AG04450 (cell line): ENCODE results near the gene HOXB7. TPM values are rescaled to one million over a fixed set of nuclear protein-coding genes. Genes with fewer than 3 reads are reported as not detected.
A peak's percentile ranks its signal among the peaks of the same experiment; 100 is the strongest.

Experiments
- CTCF ChIA-PET: fragments of 300-600, 350-600 bp; formaldehyde crosslinking; extraction: SDS; loops from one replicate; lab custom pipeline; 2022; ENCODE audit warnings: antibody characterized with exemption, inconsistent platforms; lab: Charles Lee
- POLR2A ChIA-PET: fragments of 350-600 bp; formaldehyde crosslinking; extraction: SDS; loops from one replicate; lab custom pipeline; 2021; ENCODE audit warnings: antibody characterized with exemption, inconsistent platforms; lab: Yijun Ruan, JAX
- DNase-seq: peaks from one replicate; pipeline ENCODE4 v3.0.0-alpha.2; 2011; ENCODE audit warnings: low read depth, low spot score
- H3K27ac ChIP-seq: one replicate; pipeline ENCODE4 v1.5.1; 2012; ENCODE audit warnings: low read depth, low read length, control low read depth
- H3K27me3 ChIP-seq: one replicate; pipeline ENCODE4 v1.6.0; 2012; ENCODE audit warnings: low read length; ENCODE audit not compliant: control insufficient read depth, insufficient read depth
- H3K4me3 ChIP-seq: 2 replicates; pipeline ENCODE4 v1.5.1; 2011; ENCODE audit warnings: mild to moderate bottlenecking, low read depth, low read length, control low read depth
- H3K9me3 ChIP-seq: 2 replicates; pipeline ENCODE4 v1.5.1; 2012; ENCODE audit warnings: low read length; ENCODE audit not compliant: control insufficient read depth, insufficient read depth
- polyA plus RNA-seq: library from polyadenylated mRNA; depleted of rRNA; stranded (reverse); fragments of >200 nt; gene quantifications from 2 replicates; pipeline ENCODE4 v1.2.3, GENCODE V29; 2011
- TF ChIP-seq, protein P1 (sequence below): IDR thresholded peaks from 2 replicates; pipeline ENCODE4 v1.5.1; 2011; ENCODE audit warnings: low read depth, low read length, control low read depth, inconsistent platforms

HOXB7 gene
- polyA plus RNA-seq, 1 experiment = 11.3 TPM

DNA sequence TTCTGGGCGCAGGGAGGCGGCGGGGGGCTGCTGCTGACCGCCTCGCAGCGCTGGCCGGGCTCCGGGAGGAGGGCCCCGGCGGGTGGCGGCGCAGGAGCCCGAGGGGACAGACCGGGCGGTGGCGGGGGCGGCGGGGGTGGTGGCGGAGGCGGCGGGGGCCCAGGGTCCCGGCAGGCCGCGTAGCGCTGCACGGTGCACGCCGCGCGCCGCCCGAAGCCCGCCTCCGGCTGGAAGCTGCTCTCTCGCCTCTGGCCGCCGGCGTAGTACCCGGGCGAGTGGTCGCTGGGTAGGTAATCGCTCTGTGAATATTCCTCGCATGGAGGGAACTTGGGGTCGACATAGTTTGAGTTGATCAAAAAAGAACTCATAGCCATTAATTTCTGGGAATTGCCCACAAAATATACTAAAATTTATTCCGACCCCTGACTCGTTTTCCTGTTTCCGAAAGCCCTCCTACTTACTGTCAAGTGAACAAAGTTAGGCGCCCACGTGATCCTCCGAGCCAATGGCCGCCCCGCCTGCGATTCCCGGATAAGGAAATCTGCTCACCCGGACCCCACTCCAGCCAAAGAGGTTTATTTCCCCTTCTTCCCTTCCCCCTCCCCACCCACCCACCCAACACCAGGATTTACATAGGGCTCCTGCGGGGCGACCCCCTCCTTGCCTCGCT is 32.7 kb downstream of the HOXB7 start, which contains the start of gene HOXB4:
HOXB4 (minus strand) TSS at position 405 of the 670 bp plus-strand sequence; CDS start at position 374, 31 bp downstream.
- peak within 1 kb of the TSS; percentile 98 for H3K27ac ChIP-seq
- H3K27me3 ChIP-seq = no peaks in the 10 kb centered on the region
- peak within 1 kb of the TSS; percentile 90 for H3K4me3 ChIP-seq
- DNase-seq = no peak
- H3K9me3 ChIP-seq = no peaks in the 10 kb centered on the region; the same call in 1 of the 2 replicates
- POLR2A ChIA-PET = interaction anchor here (0.9 to 2.2 kb wide), 5 partner anchors 9 to 37 kb away, joined by 3 to 10 read pairs (median 5); no protein-coding TSS in a partner anchor
- CTCF ChIA-PET = interaction anchor here (1.0 to 1.1 kb wide), 2 partner anchors 10 to 15 kb away, joined by 3 to 4 read pairs; partner anchors contain the start of gene HOXB5
- TF ChIP-seq, protein P1, sequence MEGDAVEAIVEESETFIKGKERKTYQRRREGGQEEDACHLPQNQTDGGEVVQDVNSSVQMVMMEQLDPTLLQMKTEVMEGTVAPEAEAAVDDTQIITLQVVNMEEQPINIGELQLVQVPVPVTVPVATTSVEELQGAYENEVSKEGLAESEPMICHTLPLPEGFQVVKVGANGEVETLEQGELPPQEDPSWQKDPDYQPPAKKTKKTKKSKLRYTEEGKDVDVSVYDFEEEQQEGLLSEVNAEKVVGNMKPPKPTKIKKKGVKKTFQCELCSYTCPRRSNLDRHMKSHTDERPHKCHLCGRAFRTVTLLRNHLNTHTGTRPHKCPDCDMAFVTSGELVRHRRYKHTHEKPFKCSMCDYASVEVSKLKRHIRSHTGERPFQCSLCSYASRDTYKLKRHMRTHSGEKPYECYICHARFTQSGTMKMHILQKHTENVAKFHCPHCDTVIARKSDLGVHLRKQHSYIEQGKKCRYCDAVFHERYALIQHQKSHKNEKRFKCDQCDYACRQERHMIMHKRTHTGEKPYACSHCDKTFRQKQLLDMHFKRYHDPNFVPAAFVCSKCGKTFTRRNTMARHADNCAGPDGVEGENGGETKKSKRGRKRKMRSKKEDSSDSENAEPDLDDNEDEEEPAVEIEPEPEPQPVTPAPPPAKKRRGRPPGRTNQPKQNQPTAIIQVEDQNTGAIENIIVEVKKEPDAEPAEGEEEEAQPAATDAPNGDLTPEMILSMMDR = no peak

GRCh38 chr17:48577330-48577945 is 33.4 kb downstream of the HOXB7 start:
- no peaks in the 10 kb centered on the region for H3K27me3 ChIP-seq
- ChIA-PET CTCF (no interaction called here), POLR2A (interaction anchor here (0.5 to 3.1 kb wide), 7 partner anchors 8 to 548 kb away, joined by 3 to 11 read pairs (median 4); no protein-coding TSS in a partner anchor)
- H3K27ac ChIP-seq = peak overlapping the region; percentile 91
- TF ChIP-seq, protein P1 = no peak
- DNase-seq = no peak
- no peaks in the 10 kb centered on the region; the same call in 1 of the 2 replicates for H3K9me3 ChIP-seq
- peak overlapping the region; percentile 90 for H3K4me3 ChIP-seq

DNA sequence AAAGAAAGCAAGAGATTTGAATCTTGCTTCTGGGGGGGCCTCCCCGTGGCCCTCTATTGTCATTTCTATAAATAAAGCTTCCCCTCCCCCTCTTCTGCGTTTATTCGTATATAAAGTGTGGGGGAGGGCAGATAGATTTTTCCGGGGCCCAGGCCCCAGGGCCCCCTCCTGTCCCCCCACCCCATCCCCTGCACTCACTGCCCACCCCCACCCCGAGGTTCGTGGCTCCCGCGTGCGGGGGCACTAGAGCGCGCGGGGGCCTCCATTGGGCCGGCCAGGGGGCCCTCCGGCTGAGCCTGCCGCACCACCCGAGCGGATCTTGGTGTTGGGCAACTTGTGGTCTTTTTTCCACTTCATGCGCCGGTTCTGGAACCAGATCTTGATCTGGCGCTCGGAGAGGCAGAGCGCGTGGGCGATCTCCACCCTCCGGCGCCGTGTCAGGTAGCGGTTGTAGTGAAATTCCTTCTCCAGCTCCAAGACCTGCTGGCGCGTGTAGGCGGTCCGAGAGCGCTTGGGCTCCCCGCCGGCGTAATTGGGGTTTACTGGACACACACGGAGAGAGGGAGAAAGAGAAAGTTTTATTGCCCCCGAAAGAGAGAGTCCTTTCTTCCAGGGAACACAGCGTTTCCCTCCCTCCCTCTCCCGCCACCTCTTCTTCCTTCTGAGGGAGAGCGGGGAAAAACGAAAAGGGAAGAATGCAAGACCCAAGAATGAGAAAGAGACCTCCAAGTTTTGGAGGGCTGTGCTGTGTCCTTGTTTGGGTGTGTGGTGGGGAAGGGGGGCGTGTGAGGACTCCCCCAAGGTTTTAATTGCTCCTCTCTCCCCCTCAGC is 34.1 kb downstream of the HOXB7 start:
- ChIA-PET POLR2A (interaction anchor here (0.8 to 3.1 kb wide), 7 partner anchors 9 to 37 kb away, joined by 3 to 11 read pairs (median 3); no protein-coding TSS in a partner anchor), CTCF (interaction anchor here (0.7 kb wide), 1 partner anchor 231 kb away, joined by 4 read pairs; no protein-coding TSS in a partner anchor)
- H3K9me3 ChIP-seq = no peaks in the 10 kb centered on the region
- no peak for DNase-seq
- peak overlapping the region; percentile 90 for H3K4me3 ChIP-seq
- H3K27ac ChIP-seq = peak overlapping the region; percentile 91
- H3K27me3 ChIP-seq = no peaks in the 10 kb centered on the region
- TF ChIP-seq, protein P1 = no peak

- POLR2A ChIA-PET = interaction anchor here (0.8 to 3.1 kb wide), 7 partner anchors 8 to 36 kb away, joined by 3 to 11 read pairs (median 3); no protein-coding TSS in a partner anchor
- no peaks in the 10 kb centered on the region for H3K27me3 ChIP-seq
- no peak for DNase-seq
- TF ChIP-seq, protein P1 = no peak
- CTCF ChIA-PET = interaction anchor here (0.7 kb wide), 1 partner anchor 230 kb away, joined by 4 read pairs; no protein-coding TSS in a partner anchor
- peak overlapping the region; percentile 90 for H3K4me3 ChIP-seq
- H3K9me3 ChIP-seq = no peaks in the 10 kb centered on the region
- H3K27ac ChIP-seq = peak overlapping the region; percentile 91
Observed at GRCh38 chr17:48575673-48576478, 34.9 kb downstream of the HOXB7 start.
